IPS-15b (cell line): ENCODE results near the gene THRA.

Experiments
- H3K27me3 ChIP-seq: one replicate; pipeline ENCODE4 v1.6.1; 2013; ENCODE audit warnings: low read length; ENCODE audit not compliant: control insufficient read depth, insufficient read depth
- H3K36me3 ChIP-seq: one replicate; pipeline ENCODE4 v1.6.1; 2013; ENCODE audit warnings: low read length; ENCODE audit not compliant: control insufficient read depth, insufficient read depth
- H3K4me1 ChIP-seq: one replicate; pipeline ENCODE4 v1.6.1; 2013; ENCODE audit warnings: mild to moderate bottlenecking, low read length; ENCODE audit not compliant: control insufficient read depth, insufficient read depth
- H3K4me3 ChIP-seq: one replicate; pipeline ENCODE4 v1.5.1; 2013; ENCODE audit warnings: low read depth, low read length
- H3K9ac ChIP-seq: one replicate; pipeline ENCODE4 v1.6.1; 2013; ENCODE audit warnings: low read depth, mild to moderate bottlenecking, low read length
- H3K9me3 ChIP-seq: one replicate; pipeline ENCODE4 v1.6.1; 2013; ENCODE audit warnings: mild to moderate bottlenecking, low read length; ENCODE audit not compliant: control insufficient read depth, insufficient read depth

Gene THRA

DNA sequence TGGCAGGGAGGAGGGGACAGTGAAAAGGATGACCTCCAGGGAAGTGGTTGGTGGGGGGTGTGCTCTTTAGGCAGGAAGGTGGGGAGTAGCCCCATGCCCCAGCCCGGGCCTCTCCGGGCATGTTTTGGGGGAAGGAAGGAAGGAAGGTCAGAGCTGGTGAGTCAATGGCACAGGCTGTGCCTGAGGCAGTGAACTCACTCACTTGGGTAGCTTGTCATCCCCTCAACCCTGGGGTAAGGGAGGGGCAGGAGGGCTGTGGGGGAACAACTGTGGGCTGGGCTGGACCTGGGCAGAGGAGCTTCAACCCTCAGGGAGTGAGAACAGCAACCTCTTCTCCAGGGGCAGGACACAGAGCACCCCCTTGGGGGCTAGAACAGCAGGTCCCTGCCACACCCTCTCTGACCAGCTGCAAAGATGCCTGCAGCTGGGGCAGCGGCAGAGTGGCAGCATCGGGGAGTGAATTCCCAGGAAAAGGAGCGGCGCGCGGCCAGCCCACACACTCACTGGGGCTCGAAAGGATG lies 41.3 kb upstream of the THRA start:
- no peak overlapping the region for H3K9ac ChIP-seq
- H3K4me1 ChIP-seq, result peaks cover 7% of the 10 kb centered on the region
- H3K27me3 ChIP-seq, result no peaks in the 10 kb centered on the region
- peaks cover 58% of the 10 kb centered on the region for H3K36me3 ChIP-seq
- no peak overlapping the region for H3K4me3 ChIP-seq
- H3K9me3 ChIP-seq, result no peaks in the 10 kb centered on the region

DNA sequence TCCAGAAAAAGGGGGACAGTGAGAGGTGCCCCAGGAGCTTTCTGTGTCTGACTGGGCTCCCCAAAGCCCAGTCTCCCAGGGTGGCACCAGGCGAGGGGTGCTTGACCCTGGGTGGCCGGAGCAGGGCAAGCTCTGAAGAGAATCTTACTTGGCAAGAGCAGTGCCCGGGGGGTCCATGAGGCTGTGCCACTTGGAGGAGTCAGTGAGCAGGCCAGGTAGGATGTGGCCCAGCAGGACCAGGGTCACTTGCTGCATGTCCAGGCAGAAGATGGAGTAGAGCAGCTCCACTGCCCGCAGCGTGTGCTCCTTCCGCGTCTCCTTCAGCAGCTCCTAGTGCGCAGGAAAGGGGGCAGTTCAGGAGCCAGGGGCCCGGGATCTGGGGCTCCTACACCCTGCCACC lies 40.3 kb upstream of the THRA start:
- Histone ChIP-seq H3K4me3 (no peak overlapping the region), H3K4me1 (peaks cover 6% of the 10 kb centered on the region), H3K9me3 (no peaks in the 10 kb centered on the region), H3K27me3 (no peaks in the 10 kb centered on the region), H3K36me3 (peaks cover 62% of the 10 kb centered on the region), H3K9ac (no peak overlapping the region)

DNA sequence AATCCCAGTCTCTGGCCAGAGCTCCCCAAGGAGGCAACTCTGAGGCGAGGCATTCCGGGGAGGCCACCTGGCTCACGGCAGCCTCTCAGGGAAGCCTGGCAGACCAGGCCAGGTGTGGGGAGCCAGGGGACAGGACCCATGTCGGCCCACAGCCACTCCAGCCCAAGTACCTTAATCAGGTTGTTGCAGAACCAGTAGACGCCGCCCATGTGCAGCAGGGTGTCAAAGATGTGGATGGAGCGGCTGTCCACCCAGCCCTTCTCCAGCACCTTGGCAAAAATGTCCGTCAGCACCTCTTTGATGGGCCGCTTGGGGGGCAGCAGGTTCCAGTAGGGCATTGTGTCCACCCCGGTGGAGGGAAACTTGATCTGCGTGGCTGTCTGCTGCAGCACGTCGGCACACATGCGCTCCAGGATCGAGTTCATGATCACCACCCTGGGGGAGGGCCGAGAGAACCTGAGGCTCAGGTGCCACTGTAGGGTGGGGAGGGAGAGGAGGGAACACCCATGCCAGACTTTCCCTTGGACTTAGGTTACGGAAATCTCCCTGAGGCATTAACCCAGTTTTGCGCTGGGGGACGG lies 39.7 kb upstream of the THRA start:
- Histone ChIP-seq H3K9ac (no peak overlapping the region), H3K4me1 (peaks cover 3% of the 10 kb centered on the region), H3K4me3 (no peak overlapping the region), H3K36me3 (peaks cover 62% of the 10 kb centered on the region), H3K9me3 (no peaks in the 10 kb centered on the region), H3K27me3 (no peaks in the 10 kb centered on the region)

DNA sequence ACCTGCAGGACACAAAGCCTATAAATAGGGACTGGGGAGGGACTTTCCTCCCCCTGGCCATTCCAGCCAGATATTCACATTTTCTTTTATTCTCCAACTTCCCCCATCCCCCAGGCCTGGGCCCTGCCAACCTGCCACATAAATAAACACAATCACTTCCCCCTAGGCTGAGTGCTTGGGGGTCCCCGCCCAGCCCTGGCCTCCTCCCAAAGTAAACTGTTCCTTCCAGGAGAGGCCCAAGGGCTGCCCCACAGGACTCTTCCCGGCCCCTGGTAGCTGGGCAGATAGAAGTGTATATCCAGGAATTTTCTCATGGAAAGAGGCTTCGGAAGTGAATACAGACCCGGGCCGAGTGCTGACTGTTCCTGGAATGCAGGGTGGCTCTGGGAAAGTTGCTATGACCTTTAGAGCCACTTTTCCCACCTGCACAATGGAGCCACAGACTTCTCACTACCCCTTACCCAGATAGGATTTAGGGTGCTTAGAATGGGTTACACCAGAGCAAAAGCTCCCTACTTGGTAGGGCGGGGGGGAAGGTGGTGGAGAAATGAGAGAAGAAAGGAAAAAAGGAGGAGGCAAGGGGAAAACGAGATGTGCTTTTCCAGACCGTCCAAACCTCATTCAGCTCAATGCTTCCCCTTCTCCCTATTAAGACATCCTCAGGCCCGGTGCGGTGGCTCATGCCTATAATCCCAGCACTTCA lies 39.0 kb upstream of the THRA start:
- peak overlapping the region; percentile 37 for H3K9ac ChIP-seq
- no peaks in the 10 kb centered on the region for H3K4me1 ChIP-seq
- H3K27me3 ChIP-seq, result no peaks in the 10 kb centered on the region
- peaks cover 60% of the 10 kb centered on the region for H3K36me3 ChIP-seq
- H3K4me3 ChIP-seq, result no peak overlapping the region
- no peaks in the 10 kb centered on the region for H3K9me3 ChIP-seq

DNA sequence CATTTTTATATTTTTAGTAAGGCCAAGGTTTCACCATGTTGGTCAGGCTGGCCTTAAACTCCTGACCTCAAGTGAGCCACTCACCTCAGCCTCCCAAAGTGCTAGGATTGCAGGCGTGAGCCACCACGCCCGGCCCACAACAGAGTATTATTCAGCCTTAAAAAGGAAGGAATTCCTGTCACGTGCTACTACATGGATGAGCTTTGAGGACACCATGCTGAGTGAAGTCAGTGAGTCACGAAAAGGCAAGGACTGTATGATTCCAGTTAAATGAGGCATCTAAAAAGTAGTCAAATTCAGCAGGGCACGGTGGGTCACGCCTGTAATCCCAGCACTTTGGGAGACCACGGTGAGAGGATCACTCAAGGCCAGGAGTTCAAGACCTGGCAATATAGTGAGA lies 37.9 kb upstream of the THRA start:
- H3K27me3 ChIP-seq, result no peaks in the 10 kb centered on the region
- H3K4me1 ChIP-seq, result no peaks in the 10 kb centered on the region
- peaks cover 59% of the 10 kb centered on the region for H3K36me3 ChIP-seq
- no peak overlapping the region for H3K9ac ChIP-seq
- H3K9me3 ChIP-seq, result no peaks in the 10 kb centered on the region
- H3K4me3 ChIP-seq, result no peak overlapping the region

DNA sequence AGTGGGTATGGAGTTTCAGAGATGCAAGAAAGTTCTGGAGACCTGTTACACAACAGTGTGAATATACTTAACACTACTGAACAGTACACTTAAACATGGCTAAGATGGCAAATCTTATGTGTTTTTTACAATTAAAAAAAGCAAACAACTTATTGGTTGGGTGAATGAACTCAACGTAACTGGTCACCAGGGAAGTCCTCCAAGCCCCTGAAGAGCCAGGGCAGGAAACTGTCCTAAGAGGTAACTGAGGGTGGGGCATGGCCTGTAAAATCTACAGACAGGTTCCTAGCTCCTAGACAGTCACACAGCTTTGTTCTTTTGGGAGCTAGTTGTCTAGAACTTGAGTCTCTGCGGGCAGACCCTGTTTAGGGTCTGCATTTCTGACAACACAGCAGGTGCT lies 37.2 kb upstream of the THRA start:
- H3K36me3 ChIP-seq, result peaks cover 55% of the 10 kb centered on the region
- H3K4me1 ChIP-seq, result no peaks in the 10 kb centered on the region
- H3K4me3 ChIP-seq, result no peak overlapping the region
- no peaks in the 10 kb centered on the region for H3K9me3 ChIP-seq
- H3K9ac ChIP-seq, result no peak overlapping the region
- H3K27me3 ChIP-seq, result no peaks in the 10 kb centered on the region

DNA sequence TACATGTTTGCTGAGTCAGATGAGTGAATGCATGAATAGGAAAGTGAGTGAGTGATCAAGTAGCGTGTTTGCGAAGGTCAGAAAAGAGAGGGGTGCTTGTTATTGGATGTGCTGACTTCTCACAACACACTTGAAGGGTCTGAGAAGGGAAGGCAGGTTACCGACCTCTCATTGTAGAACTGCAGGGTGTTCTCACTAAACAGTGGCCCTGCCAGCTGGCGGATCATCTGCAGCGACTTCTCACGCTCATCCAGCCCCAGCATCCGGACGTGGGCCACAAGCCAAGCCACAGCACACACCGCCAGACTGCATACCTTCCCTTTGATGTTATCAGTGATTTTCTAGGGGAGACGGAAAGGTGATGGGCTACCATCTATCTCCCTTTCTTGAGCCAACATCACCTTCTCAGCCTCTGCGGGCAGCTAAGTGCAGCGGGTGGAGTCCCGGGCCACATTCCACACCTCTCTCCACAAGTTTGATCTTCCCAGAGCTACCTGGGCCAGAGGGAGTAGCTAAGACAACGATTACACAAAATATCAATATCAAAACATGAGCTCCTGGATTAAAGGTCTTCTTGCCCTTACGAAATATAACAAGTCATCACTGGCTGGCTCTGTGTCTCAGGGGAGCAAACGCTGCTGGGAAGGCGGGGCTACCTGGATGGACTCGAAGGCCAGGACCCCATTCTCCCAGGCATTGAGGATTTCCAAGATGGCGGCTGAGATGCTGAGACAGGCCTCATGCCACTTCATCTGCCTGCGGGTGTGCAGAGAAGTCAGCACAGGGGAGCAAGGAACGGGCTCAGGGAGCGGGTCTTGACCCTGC lies 36.6 kb upstream of the THRA start:
- H3K9ac ChIP-seq, result no peak overlapping the region
- H3K4me3 ChIP-seq, result no peak overlapping the region
- H3K9me3 ChIP-seq, result no peaks in the 10 kb centered on the region
- peaks cover 61% of the 10 kb centered on the region for H3K36me3 ChIP-seq
- no peaks in the 10 kb centered on the region for H3K4me1 ChIP-seq
- H3K27me3 ChIP-seq, result no peaks in the 10 kb centered on the region

DNA sequence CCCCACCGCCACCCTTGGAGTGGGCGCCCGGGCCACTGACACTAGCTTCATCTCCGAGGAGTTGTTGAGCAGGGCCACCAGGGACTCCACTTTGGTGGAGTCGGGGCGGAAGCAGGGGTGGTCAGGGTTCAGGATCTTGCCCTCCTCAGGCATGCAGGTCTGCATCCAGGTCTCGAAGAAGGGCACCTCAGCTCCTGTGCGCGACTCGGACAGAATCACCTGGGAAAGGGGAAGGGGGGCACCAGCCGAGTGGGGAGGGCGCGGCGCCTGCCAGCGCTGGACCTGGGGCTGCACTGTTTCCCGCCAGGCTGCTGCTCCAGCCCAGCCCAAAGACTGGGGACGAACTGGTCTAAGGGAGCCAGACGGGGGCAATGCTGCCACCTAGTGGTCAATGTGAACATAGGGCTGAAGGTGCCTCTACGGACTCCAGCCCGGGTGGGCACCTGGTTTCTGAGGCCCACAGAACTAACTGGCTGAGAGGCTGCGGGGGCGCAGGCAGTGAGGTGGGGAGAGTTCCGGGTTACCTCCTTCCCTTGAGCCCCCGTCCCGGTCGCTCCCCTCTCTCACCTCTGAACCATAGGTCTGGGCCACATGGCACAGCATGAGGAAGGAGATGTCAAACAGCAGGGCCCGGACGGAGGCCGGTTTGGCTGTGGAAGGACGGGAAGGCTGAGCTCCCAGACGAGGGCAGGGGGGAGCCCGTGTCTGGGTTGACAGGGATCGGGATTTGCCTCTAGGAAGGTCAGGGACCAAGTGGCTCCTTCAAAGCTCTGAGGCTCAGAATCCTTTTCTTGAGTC lies 35.8 kb upstream of the THRA start:
- Histone ChIP-seq H3K4me1 (no peaks in the 10 kb centered on the region), H3K9me3 (no peaks in the 10 kb centered on the region), H3K4me3 (no peak overlapping the region), H3K9ac (no peak overlapping the region), H3K27me3 (no peaks in the 10 kb centered on the region), H3K36me3 (peaks cover 60% of the 10 kb centered on the region)

DNA sequence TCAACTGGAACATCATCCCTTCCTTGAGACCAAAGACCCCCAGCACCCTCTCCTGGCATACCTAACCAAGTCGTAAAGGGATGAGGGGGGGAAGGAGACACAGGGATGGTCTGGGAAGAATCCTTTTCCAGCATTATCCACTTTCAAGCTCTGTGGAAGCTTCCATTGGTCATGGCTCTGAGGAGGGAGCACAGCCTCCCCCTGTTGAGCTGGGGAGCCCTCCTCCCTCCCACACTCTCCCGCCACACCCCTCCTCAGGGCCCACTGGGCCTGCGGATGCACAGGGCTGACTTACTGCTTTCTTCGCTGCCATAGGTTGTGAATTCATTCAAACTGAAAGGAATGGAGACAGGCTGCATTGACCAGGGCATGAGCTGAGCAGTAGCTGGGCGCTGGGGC lies 35.2 kb upstream of the THRA start:
- Histone ChIP-seq H3K4me3 (no peak overlapping the region), H3K9me3 (no peaks in the 10 kb centered on the region), H3K27me3 (no peaks in the 10 kb centered on the region), H3K4me1 (no peaks in the 10 kb centered on the region), H3K36me3 (peaks cover 60% of the 10 kb centered on the region), H3K9ac (no peak overlapping the region)

DNA sequence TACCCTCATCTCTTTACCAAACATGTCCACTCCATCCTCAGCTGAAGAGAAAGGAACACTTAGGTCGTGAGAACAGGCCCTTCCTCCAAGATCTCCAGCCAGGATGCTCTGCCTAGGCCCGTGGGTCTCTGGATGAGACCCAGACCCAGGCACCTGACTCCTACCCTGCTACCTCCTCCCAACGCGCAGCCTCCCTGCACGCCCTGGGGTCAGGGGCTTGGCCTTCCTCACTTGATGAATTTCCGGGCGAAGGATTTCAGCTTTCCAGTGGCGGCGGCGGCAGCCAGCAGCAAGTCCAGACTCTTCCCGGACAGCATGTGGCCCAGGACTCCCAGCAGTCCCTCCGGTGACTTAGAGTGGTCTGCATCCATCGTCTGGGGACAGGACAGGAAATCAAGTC lies 34.2 kb upstream of the THRA start:
- H3K4me1 ChIP-seq, result no peaks in the 10 kb centered on the region
- H3K27me3 ChIP-seq, result no peaks in the 10 kb centered on the region
- H3K36me3 ChIP-seq, result peaks cover 60% of the 10 kb centered on the region
- no peaks in the 10 kb centered on the region for H3K9me3 ChIP-seq
- H3K4me3 ChIP-seq, result no peak overlapping the region
- H3K9ac ChIP-seq, result no peak overlapping the region

DNA sequence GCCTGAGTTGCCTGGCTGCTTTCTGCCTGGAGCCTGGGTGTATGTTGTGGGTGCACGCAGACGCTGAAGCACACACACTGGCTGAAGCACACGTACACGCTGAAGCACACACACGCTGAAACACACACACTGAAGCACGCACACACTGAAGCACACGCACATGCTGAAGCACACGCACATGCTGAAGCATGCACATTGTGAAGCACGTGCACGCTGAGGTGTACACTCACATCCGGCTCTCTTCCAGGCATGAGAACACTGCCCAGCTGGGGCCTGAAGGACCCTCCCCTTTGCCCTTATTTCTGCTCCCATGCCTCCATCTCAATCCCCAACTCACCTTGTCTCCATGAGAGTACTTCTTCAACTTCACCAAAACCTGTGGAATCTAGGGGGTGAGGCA lies 31.1 kb upstream of the THRA start:
- Histone ChIP-seq H3K4me3 (no peak overlapping the region), H3K9me3 (no peaks in the 10 kb centered on the region), H3K4me1 (peaks cover 2% of the 10 kb centered on the region), H3K27me3 (no peaks in the 10 kb centered on the region), H3K36me3 (peaks cover 55% of the 10 kb centered on the region), H3K9ac (no peak overlapping the region)
